ENCODE data around the gene FAM222A. TPM values are rescaled to one million over a fixed set of nuclear protein-coding genes. Genes with fewer than 3 reads are reported as not detected.

Gene FAM222A
- polyA plus RNA-seq, 1 donor from 2014 or later = 8.5 TPM

GRCh38 chr12:109807954-109808643, 94.5 kb downstream of the FAM222A start:
- H4K20me1 ChIP-seq (ENCODE audit: insufficient read depth) = no peaks in the 10 kb centered on the region
- H3K4me3 ChIP-seq (ENCODE audit: low read length) = no peak overlapping the region
- no peaks in the 10 kb centered on the region for H3K9me3 ChIP-seq (ENCODE audit: low read length)
- H3F3A ChIP-seq (ENCODE audit: insufficient read depth, low read length, poor library complexity, severe bottlenecking) = no peaks in the 10 kb centered on the region
- TF ChIP-seq SMC3 (conservative IDR thresholded peaks at IDR 0.05; ENCODE audit: poor library complexity) = no peak
- TF ChIP-seq EZH2 (IDR thresholded peaks at IDR 0.05; ENCODE audit: borderline replicate concordance, insufficient read depth, low read length, poor library complexity, severe bottlenecking) = no peak
- TF ChIP-seq EP300 (conservative IDR thresholded peaks at IDR 0.05; ENCODE audit: poor library complexity, severe bottlenecking) = no peak
- no peak for TF ChIP-seq POLR2AphosphoS5 (IDR thresholded peaks at IDR 0.05)
- TF ChIP-seq REST (IDR thresholded peaks at IDR 0.05; ENCODE audit: borderline replicate concordance) = no peak
- TF ChIP-seq CTCF (IDR thresholded peaks at IDR 0.05; ENCODE audit: poor library complexity, severe bottlenecking) = no peak
- TF ChIP-seq RAD21 (conservative IDR thresholded peaks at IDR 0.05) = no peak
- TF ChIP-seq TAF1 (IDR thresholded peaks at IDR 0.05; ENCODE audit: low read depth) = no peak
- no peak for TF ChIP-seq MXI1 (conservative IDR thresholded peaks at IDR 0.05; ENCODE audit: poor library complexity, severe bottlenecking)
- no peak overlapping the region for H3K27ac ChIP-seq (ENCODE audit: low read length)
- no peak overlapping the region for H3K9ac ChIP-seq (ENCODE audit: low read length)
- no peak overlapping the region for H3K4me2 ChIP-seq (ENCODE audit: low read length)
- no peaks in the 10 kb centered on the region for H3K9me2 ChIP-seq (ENCODE audit: insufficient read depth, low read length)
- H3K27me3 ChIP-seq (ENCODE audit: insufficient read depth, low read depth, low read length) = no peaks in the 10 kb centered on the region
- no peaks in the 10 kb centered on the region for H3K36me3 ChIP-seq (ENCODE audit: insufficient read depth, low read length)
- H3K79me2 ChIP-seq (replicated peaks; ENCODE audit: insufficient read depth, low read length) = no peaks in the 10 kb centered on the region
- no peak overlapping the region for H2AFZ ChIP-seq (ENCODE audit: low read depth, low read length)

DNA sequence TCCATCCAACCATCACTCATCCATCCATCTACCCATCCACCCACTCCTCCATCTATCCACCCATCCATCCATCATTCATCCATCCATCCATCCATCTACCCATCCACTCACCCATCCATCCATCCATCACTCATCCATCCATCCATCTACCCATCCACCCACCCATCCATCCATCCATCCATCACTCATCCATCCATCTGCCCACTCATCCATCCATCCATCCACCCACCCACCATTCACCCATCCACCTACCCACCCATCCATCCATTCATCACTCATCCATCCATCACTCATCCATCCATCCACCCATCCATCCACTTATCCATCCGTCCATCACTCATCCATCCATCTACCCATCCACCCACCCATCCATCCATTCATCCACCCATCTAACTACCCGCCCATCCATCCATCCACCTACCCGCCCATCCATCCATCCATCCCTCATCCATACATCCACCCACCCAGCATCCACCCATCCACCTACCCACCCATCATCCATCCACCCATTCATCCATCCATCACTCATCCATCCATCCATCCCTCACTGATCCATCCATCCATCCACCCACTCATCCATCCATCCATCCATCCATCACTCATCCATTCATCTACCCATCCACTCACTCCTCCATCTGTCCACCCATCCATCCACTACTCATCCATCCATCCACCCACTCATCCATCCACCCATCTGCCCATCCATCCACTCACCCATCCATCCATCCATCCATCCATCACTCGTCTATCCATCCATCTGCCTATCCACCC, 95.4 kb downstream of the FAM222A start:
- Histone ChIP-seq H3K36me3 (ENCODE audit: insufficient read depth, low read length) (no peaks in the 10 kb centered on the region), H3F3A (ENCODE audit: insufficient read depth, low read length, poor library complexity, severe bottlenecking) (no peaks in the 10 kb centered on the region), H3K79me2 (replicated peaks; ENCODE audit: insufficient read depth, low read length) (no peaks in the 10 kb centered on the region), H3K9me2 (ENCODE audit: insufficient read depth, low read length) (no peaks in the 10 kb centered on the region), H2AFZ (ENCODE audit: low read depth, low read length) (no peak overlapping the region), H3K9ac (ENCODE audit: low read length) (no peak overlapping the region), H3K27ac (ENCODE audit: low read length) (no peak overlapping the region), H3K4me3 (ENCODE audit: low read length) (no peak overlapping the region), H4K20me1 (ENCODE audit: insufficient read depth) (no peaks in the 10 kb centered on the region), H3K4me2 (ENCODE audit: low read length) (no peak overlapping the region), H3K27me3 (ENCODE audit: insufficient read depth, low read depth, low read length) (no peaks in the 10 kb centered on the region), H3K9me3 (ENCODE audit: low read length) (no peaks in the 10 kb centered on the region)
- TF ChIP-seq TAF1 (IDR thresholded peaks at IDR 0.05; ENCODE audit: low read depth) (no peak), EZH2 (IDR thresholded peaks at IDR 0.05; ENCODE audit: borderline replicate concordance, insufficient read depth, low read length, poor library complexity, severe bottlenecking) (peak; percentile 60), POLR2AphosphoS5 (IDR thresholded peaks at IDR 0.05) (no peak)

Data from neural cell (in vitro differentiated cells).